Measurements from ENCODE around the gene DRC1. TPM values are rescaled to one million over a fixed set of nuclear protein-coding genes. Genes with fewer than 3 reads are reported as not detected.
"Not testable (repeated sequence)": the region's sequence is repeated elsewhere in the genome, so short reads cannot be mapped to it uniquely, and the experiment has no call there.

The DRC1 gene
- total RNA-seq, 2 donors from 2014 or later: not detected

GRCh38 chr2:26464390-26465265 is 62.9 kb downstream of the DRC1 start:
- peaks cover 4% of the 10 kb centered on the region for H3K9me3 ChIP-seq (ENCODE audit: control insufficient read depth, low read length, poor library complexity, severe bottlenecking)
- ATAC-seq (no peak), DNase-seq (no peak)
- Mint-ChIP-seq H3K36me3 (ENCODE audit: low read depth) (no peaks in the 10 kb centered on the region), H3K27ac (no peak overlapping the region), H3K4me1 (peaks cover 5% of the 10 kb centered on the region), H3K27me3 (peaks cover 7% of the 10 kb centered on the region), H3K4me3 (no peak overlapping the region)

GRCh38 chr2:26465266-26465925 is 63.7 kb downstream of the DRC1 start:
- DNase-seq (no peak), ATAC-seq (no peak)
- Mint-ChIP-seq H3K36me3 (ENCODE audit: low read depth) (no peaks in the 10 kb centered on the region), H3K27ac (peak overlapping the region; percentile 27), H3K4me1 (peaks cover 2% of the 10 kb centered on the region), H3K4me3 (no peak overlapping the region), H3K27me3 (no peaks in the 10 kb centered on the region)
- H3K9me3 ChIP-seq (ENCODE audit: control insufficient read depth, low read length, poor library complexity, severe bottlenecking): peaks cover 7% of the 10 kb centered on the region

DNA sequence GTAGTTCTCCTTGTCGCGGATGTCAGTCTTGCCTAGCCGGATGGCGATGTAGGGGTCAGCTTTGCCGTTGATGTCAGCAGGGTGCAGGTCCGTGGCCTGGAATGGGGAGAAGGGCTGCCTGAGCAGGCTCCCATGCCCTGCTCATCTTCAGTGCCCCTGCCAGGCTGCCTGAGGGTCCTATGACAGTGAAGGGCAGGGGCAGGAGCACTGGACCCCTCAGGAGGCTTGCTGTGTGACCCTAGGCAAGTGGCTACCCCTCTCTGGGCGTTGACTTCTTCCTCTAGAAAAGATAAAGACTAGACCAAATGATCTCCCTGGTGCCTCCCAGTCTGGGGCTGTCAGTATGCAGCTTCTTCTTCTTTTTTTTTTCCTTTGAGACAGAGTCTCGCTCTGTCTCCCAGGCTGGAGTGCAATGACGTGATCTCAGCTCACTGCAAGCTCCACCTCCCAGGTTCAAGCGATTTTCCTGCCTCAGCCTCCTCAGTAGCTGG is 64.3 kb downstream of the DRC1 start:
- Mint-ChIP-seq H3K27ac (peak overlapping the region; percentile 27), H3K36me3 (ENCODE audit: low read depth) (no peaks in the 10 kb centered on the region), H3K27me3 (no peaks in the 10 kb centered on the region), H3K4me3 (no peak overlapping the region), H3K4me1 (peaks cover 2% of the 10 kb centered on the region)
- H3K9me3 ChIP-seq (ENCODE audit: control insufficient read depth, low read length, poor library complexity, severe bottlenecking): peaks cover 7% of the 10 kb centered on the region
- ATAC-seq: no peak
- no peak for DNase-seq

DNA sequence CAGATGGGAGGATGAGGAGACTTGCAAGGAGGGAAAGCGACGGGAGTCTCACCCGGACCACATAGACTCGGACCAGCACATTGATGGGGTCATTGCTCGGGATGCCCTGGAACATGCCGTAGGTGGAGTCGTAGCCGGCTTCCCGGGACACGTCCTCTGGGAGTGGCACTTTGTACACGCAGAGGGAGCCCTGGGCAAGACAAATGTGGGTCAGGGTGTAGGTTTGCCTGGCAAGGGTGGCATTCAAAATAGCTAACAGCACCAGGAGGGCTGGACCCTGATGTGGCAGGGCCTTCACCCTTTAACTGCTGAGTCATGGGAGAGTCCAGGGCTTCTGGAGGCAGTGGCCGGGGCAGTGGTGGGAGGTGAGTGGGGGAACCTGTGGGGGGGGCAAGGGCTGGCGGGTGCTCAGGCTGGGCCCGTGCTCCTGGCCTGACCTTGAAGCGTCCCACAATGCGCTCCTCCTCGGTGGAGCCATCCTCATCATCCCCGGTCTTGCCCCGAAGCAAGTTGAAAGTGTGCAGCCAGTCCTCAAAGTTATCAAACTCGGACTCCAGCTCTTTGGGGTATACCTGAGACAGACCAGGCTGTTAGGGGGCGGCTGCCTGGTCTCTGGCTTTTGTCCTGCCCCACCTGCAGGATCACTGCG is 65.1 kb downstream of the DRC1 start:
- H3K4me1 Mint-ChIP-seq: peaks cover 2% of the 10 kb centered on the region
- H3K27me3 Mint-ChIP-seq: no peaks in the 10 kb centered on the region
- DNase-seq (no peak), ATAC-seq (no peak)
- H3K9me3 ChIP-seq (ENCODE audit: control insufficient read depth, low read length, poor library complexity, severe bottlenecking): peaks cover 7% of the 10 kb centered on the region
- no peaks in the 10 kb centered on the region for H3K36me3 Mint-ChIP-seq (ENCODE audit: low read depth)
- H3K4me3 Mint-ChIP-seq: no peak overlapping the region
- H3K27ac Mint-ChIP-seq: peak overlapping the region; percentile 27

DNA sequence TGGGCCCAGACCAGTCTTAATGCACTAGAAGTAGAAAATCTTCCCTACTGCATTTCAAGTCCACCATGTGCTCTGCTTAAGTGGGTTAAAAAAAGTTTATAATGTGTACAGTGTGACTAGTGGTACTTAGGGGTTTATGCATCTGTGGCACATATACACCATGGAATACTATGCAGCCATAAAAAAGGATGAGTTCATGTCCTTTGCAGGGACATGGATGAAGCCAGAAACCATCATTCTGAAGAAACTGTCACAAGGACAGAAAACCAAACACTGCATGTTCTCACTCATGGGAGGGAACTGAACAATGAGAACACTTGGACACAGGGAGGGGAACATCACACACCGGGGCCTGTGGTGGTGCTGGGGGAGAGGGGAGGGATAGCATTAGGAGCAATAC is 66.8 kb downstream of the DRC1 start:
- not testable (repeated sequence) for H3K9me3 ChIP-seq (ENCODE audit: control insufficient read depth, low read length, poor library complexity, severe bottlenecking); H3K36me3 Mint-ChIP-seq (ENCODE audit: low read depth); H3K4me1 Mint-ChIP-seq; H3K4me3 Mint-ChIP-seq; DNase-seq; H3K27ac Mint-ChIP-seq; ATAC-seq; H3K27me3 Mint-ChIP-seq

GRCh38 chr2:26469092-26469710 is 67.5 kb downstream of the DRC1 start:
- peaks cover 2% of the 10 kb centered on the region for H3K4me1 Mint-ChIP-seq
- peaks cover 7% of the 10 kb centered on the region for H3K9me3 ChIP-seq (ENCODE audit: control insufficient read depth, low read length, poor library complexity, severe bottlenecking)
- no peak overlapping the region for H3K27ac Mint-ChIP-seq
- DNase-seq: no peak
- H3K36me3 Mint-ChIP-seq (ENCODE audit: low read depth): no peaks in the 10 kb centered on the region
- H3K27me3 Mint-ChIP-seq: no peaks in the 10 kb centered on the region
- no peak overlapping the region for H3K4me3 Mint-ChIP-seq
- ATAC-seq: no peak

DNA sequence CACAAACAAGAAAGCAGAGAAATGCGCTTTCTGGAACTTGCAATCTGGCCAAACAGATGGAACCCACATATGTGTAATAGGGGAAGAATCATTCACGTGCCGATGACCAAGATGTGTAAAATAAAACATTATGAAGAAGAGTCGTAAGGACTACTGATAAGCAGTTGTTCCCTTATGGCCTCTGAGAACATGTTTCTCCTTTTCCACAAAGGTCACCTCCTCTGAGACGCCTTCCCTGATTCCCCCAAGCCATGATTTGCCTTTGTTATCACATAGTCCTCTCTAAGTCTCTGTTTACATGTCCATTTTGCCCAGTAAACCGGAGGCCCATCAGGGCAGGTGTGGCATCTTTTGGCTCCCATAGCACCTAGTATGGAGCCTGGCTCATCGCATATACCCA is 68.2 kb downstream of the DRC1 start:
- ATAC-seq (no peak), DNase-seq (no peak)
- H3K9me3 ChIP-seq (ENCODE audit: control insufficient read depth, low read length, poor library complexity, severe bottlenecking): peaks cover 7% of the 10 kb centered on the region
- Mint-ChIP-seq H3K27ac (no peak overlapping the region), H3K27me3 (no peaks in the 10 kb centered on the region), H3K4me1 (peaks cover 2% of the 10 kb centered on the region), H3K36me3 (ENCODE audit: low read depth) (no peaks in the 10 kb centered on the region), H3K4me3 (no peak overlapping the region)

DNA sequence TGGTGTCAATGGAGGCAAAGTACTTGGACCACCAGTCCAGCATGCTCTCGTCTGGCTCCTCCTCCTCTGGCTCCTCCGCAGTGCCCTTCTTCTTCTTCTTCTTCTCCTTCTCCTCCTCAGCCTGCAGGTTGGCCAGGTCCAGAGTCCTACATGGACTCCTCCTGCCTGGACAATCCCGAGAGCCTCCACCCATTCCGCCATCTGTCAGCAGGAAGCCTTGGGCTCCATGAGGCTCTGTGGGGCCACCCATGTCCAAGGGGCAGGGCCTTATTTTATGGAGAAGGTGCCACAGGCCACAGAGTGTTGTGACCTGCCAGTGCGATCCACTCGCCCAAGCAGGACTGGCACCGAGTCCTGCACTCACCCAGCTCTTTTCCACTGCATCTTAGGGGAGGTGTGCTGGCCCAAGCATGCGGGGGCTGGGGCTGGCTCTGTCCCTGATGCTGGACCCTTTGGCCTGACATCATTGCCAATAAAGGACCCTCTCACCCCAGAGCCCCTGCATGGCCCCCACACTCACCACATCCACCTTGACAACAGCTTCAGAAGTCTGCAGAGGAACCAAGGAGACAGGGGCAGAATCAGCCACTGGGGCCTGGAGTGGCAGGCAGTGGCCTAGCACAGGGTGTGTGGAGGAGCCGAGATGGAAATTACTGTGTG is 69.0 kb downstream of the DRC1 start:
- ATAC-seq: no peak
- H3K27ac Mint-ChIP-seq: no peak overlapping the region
- peaks cover 7% of the 10 kb centered on the region for H3K9me3 ChIP-seq (ENCODE audit: control insufficient read depth, low read length, poor library complexity, severe bottlenecking)
- no peaks in the 10 kb centered on the region for H3K27me3 Mint-ChIP-seq
- DNase-seq: no peak
- H3K4me1 Mint-ChIP-seq: peaks cover 2% of the 10 kb centered on the region
- H3K36me3 Mint-ChIP-seq (ENCODE audit: low read depth): no peaks in the 10 kb centered on the region
- no peak overlapping the region for H3K4me3 Mint-ChIP-seq

DNA sequence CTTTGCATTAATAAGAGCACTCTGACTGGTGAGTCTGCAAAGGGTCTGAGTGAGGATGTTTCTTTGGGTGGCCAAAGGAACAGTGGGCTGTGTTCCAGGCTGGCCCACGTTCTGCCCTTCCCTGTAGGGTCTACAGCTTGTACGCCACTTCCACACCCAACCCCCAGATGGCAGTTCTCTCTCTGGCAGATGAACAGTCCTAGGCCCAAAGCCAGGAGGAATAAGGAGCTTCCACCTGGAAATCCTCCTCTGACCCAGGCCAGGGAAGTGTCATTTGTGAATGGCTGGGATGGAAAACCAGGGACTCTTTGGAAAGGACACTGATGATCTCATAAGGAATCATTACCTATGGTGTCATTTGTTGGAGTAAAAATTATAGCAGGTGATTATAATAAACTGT is 69.6 kb downstream of the DRC1 start:
- H3K9me3 ChIP-seq (ENCODE audit: control insufficient read depth, low read length, poor library complexity, severe bottlenecking): peaks cover 7% of the 10 kb centered on the region
- no peak overlapping the region for H3K27ac Mint-ChIP-seq
- ATAC-seq (no peak), DNase-seq (no peak)
- H3K4me3 Mint-ChIP-seq: no peak overlapping the region
- no peaks in the 10 kb centered on the region for H3K36me3 Mint-ChIP-seq (ENCODE audit: low read depth)
- H3K4me1 Mint-ChIP-seq: peaks cover 2% of the 10 kb centered on the region
- H3K27me3 Mint-ChIP-seq: no peaks in the 10 kb centered on the region

DNA sequence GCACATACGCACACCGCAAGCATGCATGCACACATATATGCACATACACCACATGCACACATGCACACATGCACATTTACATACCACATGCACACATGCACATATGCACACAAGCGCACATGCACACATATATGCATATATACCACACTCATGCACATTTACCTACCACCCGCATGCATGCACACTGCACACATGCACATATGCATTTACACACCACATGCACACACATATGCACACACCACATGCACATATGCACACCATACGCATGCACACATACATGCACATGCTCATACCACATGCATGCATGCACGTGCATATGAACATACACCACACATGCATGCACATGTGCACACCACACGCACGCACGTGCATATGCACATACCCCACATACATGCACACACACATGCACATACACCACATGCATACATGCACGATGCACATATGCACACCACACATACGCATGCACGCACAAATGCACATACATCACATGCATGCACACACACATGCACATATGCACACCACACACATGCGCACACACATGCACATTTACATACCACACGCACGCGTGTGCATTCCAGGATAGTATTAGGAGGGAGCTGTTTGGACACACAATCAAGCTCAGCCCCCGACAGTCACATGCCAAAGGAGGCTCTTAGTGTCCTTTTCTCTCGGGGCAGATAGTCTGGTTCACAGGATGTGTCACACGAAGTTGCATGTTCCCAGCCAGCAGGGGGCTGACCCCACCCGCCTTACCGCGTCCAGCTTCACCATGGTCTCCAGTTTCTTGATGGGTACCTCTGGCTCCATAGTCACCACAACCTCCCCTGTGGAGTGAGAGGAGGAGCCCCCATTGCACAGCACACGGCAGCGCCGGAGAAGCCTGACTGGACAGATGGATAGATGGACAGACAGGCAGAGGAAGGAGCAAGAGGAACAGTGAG is 70.3 kb downstream of the DRC1 start:
- no peak overlapping the region for H3K4me3 Mint-ChIP-seq
- no peak for DNase-seq
- H3K9me3 ChIP-seq (ENCODE audit: control insufficient read depth, low read length, poor library complexity, severe bottlenecking): peaks cover 7% of the 10 kb centered on the region
- peaks cover 2% of the 10 kb centered on the region for H3K4me1 Mint-ChIP-seq
- H3K36me3 Mint-ChIP-seq (ENCODE audit: low read depth): no peaks in the 10 kb centered on the region
- no peak for ATAC-seq
- no peak overlapping the region for H3K27ac Mint-ChIP-seq
- no peaks in the 10 kb centered on the region for H3K27me3 Mint-ChIP-seq

- no peaks in the 10 kb centered on the region for H3K27me3 Mint-ChIP-seq
- no peak for DNase-seq
These were observed 71.3 kb downstream of the DRC1 start for GRCh38 chr2:26472821-26473655.

More at GRCh38 chr2:26472821-26473655, 71.3 kb downstream of the DRC1 start:
- Mint-ChIP-seq H3K4me1 (peaks cover 5% of the 10 kb centered on the region), H3K4me3 (no peak overlapping the region), H3K27ac (no peak overlapping the region), H3K36me3 (ENCODE audit: low read depth) (no peaks in the 10 kb centered on the region)
- no peak for ATAC-seq
- H3K9me3 ChIP-seq (ENCODE audit: control insufficient read depth, low read length, poor library complexity, severe bottlenecking): peaks cover 7% of the 10 kb centered on the region

All from T-helper 17 cell (primary cell).